ENCODE measurements around the gene PDGFA. TPM values are rescaled to one million over a fixed set of nuclear protein-coding genes. Genes with fewer than 3 reads are reported as not detected.
A peak's percentile ranks its signal among the peaks of the same experiment; 100 is the strongest.

PDGFA gene
- total and polyA plus RNA-seq, 4 donors = 25.5 to 76.8 (median 58.3) TPM

- peak in 1 of 6 donors; percentile 30 for DNase-seq (ENCODE audit: low read depth in 4 of 6, low spot score in 6 of 6)
- no peak overlapping the region for H3K4me3 ChIP-seq (ENCODE audit: low read depth, low read length)
- H3K27me3 ChIP-seq (ENCODE audit: control insufficient read depth, insufficient read depth, low read length) = no peaks in the 10 kb centered on the region
- H3K36me3 ChIP-seq (ENCODE audit: control insufficient read depth, insufficient read depth, low read length) = peaks cover 56% of the 10 kb centered on the region
- no peak overlapping the region for H3K27ac ChIP-seq (ENCODE audit: low read depth, low read length)
- H3K4me1 ChIP-seq (ENCODE audit: control insufficient read depth, insufficient read depth, low read length) = peaks cover 28% of the 10 kb centered on the region
- 76% methylated on average over 43 of the region's 44 CpGs for WGBS (ENCODE audit: insufficient coverage)
- no peaks in the 10 kb centered on the region for H3K9me3 ChIP-seq (ENCODE audit: control insufficient read depth, insufficient read depth, low read length)
Observed at GRCh38 chr7:561631-562373, 42.2 kb upstream of the PDGFA start.

GRCh38 chr7:560966-561630, 41.5 kb upstream of the PDGFA start:
- H3K9me3 ChIP-seq (ENCODE audit: control insufficient read depth, insufficient read depth, low read length) = no peaks in the 10 kb centered on the region
- peaks cover 32% of the 10 kb centered on the region for H3K4me1 ChIP-seq (ENCODE audit: control insufficient read depth, insufficient read depth, low read length)
- H3K27me3 ChIP-seq (ENCODE audit: control insufficient read depth, insufficient read depth, low read length) = no peaks in the 10 kb centered on the region
- 78% methylated on average over 21 of the region's 21 CpGs for WGBS (ENCODE audit: insufficient coverage)
- H3K36me3 ChIP-seq (ENCODE audit: control insufficient read depth, insufficient read depth, low read length) = peaks cover 62% of the 10 kb centered on the region
- H3K4me3 ChIP-seq (ENCODE audit: low read depth, low read length) = no peak overlapping the region
- no peak overlapping the region for H3K27ac ChIP-seq (ENCODE audit: low read depth, low read length)
- DNase-seq (ENCODE audit: low read depth in 4 of 6, low spot score in 6 of 6) = peak in 1 of 6 donors; percentile 17

- H3K36me3 ChIP-seq (ENCODE audit: control insufficient read depth, insufficient read depth, low read length) = peaks cover 71% of the 10 kb centered on the region
- DNase-seq (ENCODE audit: low read depth in 4 of 6, low spot score in 6 of 6) = no peak
- H3K27me3 ChIP-seq (ENCODE audit: control insufficient read depth, insufficient read depth, low read length) = no peaks in the 10 kb centered on the region
- WGBS (ENCODE audit: insufficient coverage) = 94% methylated on average over 14 of the region's 21 CpGs
- peaks cover 22% of the 10 kb centered on the region for H3K4me1 ChIP-seq (ENCODE audit: control insufficient read depth, insufficient read depth, low read length)
- no peak overlapping the region for H3K4me3 ChIP-seq (ENCODE audit: low read depth, low read length)
- H3K9me3 ChIP-seq (ENCODE audit: control insufficient read depth, insufficient read depth, low read length) = no peaks in the 10 kb centered on the region
- no peak overlapping the region for H3K27ac ChIP-seq (ENCODE audit: low read depth, low read length)
Observed at GRCh38 chr7:559396-559705, 39.7 kb upstream of the PDGFA start.

- DNase-seq (ENCODE audit: low read depth in 4 of 6, low spot score in 6 of 6) = no peak
- Histone ChIP-seq H3K9me3 (ENCODE audit: control insufficient read depth, insufficient read depth, low read length) (no peaks in the 10 kb centered on the region), H3K27me3 (ENCODE audit: control insufficient read depth, insufficient read depth, low read length) (no peaks in the 10 kb centered on the region), H3K27ac (ENCODE audit: low read depth, low read length) (no peak overlapping the region), H3K4me1 (ENCODE audit: control insufficient read depth, insufficient read depth, low read length) (peaks cover 12% of the 10 kb centered on the region), H3K36me3 (ENCODE audit: control insufficient read depth, insufficient read depth, low read length) (peaks cover 73% of the 10 kb centered on the region), H3K4me3 (ENCODE audit: low read depth, low read length) (no peak overlapping the region)
- 95% methylated on average over 10 of the region's 12 CpGs for WGBS (ENCODE audit: insufficient coverage)
Observed at GRCh38 chr7:557558-557881, 37.9 kb upstream of the PDGFA start.

GRCh38 chr7:556837-557557, 37.4 kb upstream of the PDGFA start:
- WGBS (ENCODE audit: insufficient coverage) = 90% methylated on average over 24 of the region's 32 CpGs
- no peak for DNase-seq (ENCODE audit: low read depth in 4 of 6, low spot score in 6 of 6)
- Histone ChIP-seq H3K36me3 (ENCODE audit: control insufficient read depth, insufficient read depth, low read length) (peaks cover 76% of the 10 kb centered on the region), H3K4me3 (ENCODE audit: low read depth, low read length) (no peak overlapping the region), H3K27ac (ENCODE audit: low read depth, low read length) (no peak overlapping the region), H3K4me1 (ENCODE audit: control insufficient read depth, insufficient read depth, low read length) (peaks cover 12% of the 10 kb centered on the region), H3K27me3 (ENCODE audit: control insufficient read depth, insufficient read depth, low read length) (no peaks in the 10 kb centered on the region), H3K9me3 (ENCODE audit: control insufficient read depth, insufficient read depth, low read length) (no peaks in the 10 kb centered on the region)

GRCh38 chr7:556291-556826, 36.7 kb upstream of the PDGFA start:
- Histone ChIP-seq H3K9me3 (ENCODE audit: control insufficient read depth, insufficient read depth, low read length) (no peaks in the 10 kb centered on the region), H3K4me3 (ENCODE audit: low read depth, low read length) (no peak overlapping the region), H3K36me3 (ENCODE audit: control insufficient read depth, insufficient read depth, low read length) (peaks cover 72% of the 10 kb centered on the region), H3K4me1 (ENCODE audit: control insufficient read depth, insufficient read depth, low read length) (peaks cover 5% of the 10 kb centered on the region), H3K27me3 (ENCODE audit: control insufficient read depth, insufficient read depth, low read length) (no peaks in the 10 kb centered on the region), H3K27ac (ENCODE audit: low read depth, low read length) (no peak overlapping the region)
- no peak for DNase-seq (ENCODE audit: low read depth in 4 of 6, low spot score in 6 of 6)
- 34% methylated on average over 24 of the region's 30 CpGs for WGBS (ENCODE audit: insufficient coverage)

GRCh38 chr7:555551-556160, 36.0 kb upstream of the PDGFA start:
- H3K9me3 ChIP-seq (ENCODE audit: control insufficient read depth, insufficient read depth, low read length) = no peaks in the 10 kb centered on the region
- no peak overlapping the region for H3K4me3 ChIP-seq (ENCODE audit: low read depth, low read length)
- peaks cover 4% of the 10 kb centered on the region for H3K4me1 ChIP-seq (ENCODE audit: control insufficient read depth, insufficient read depth, low read length)
- no peak for DNase-seq (ENCODE audit: low read depth in 4 of 6, low spot score in 6 of 6)
- WGBS (ENCODE audit: insufficient coverage) = 97% methylated on average over 17 of the region's 18 CpGs
- H3K36me3 ChIP-seq (ENCODE audit: control insufficient read depth, insufficient read depth, low read length) = peaks cover 74% of the 10 kb centered on the region
- H3K27me3 ChIP-seq (ENCODE audit: control insufficient read depth, insufficient read depth, low read length) = no peaks in the 10 kb centered on the region
- no peak overlapping the region for H3K27ac ChIP-seq (ENCODE audit: low read depth, low read length)

GRCh38 chr7:553636-554111, 34.0 kb upstream of the PDGFA start:
- no peaks in the 10 kb centered on the region for H3K9me3 ChIP-seq (ENCODE audit: control insufficient read depth, insufficient read depth, low read length)
- H3K27ac ChIP-seq (ENCODE audit: low read depth, low read length) = no peak overlapping the region
- 79% methylated on average over 16 of the region's 18 CpGs for WGBS (ENCODE audit: insufficient coverage)
- peaks cover 80% of the 10 kb centered on the region for H3K36me3 ChIP-seq (ENCODE audit: control insufficient read depth, insufficient read depth, low read length)
- H3K4me3 ChIP-seq (ENCODE audit: low read depth, low read length) = no peak overlapping the region
- no peak for DNase-seq (ENCODE audit: low read depth in 4 of 6, low spot score in 6 of 6)
- peaks cover 4% of the 10 kb centered on the region for H3K4me1 ChIP-seq (ENCODE audit: control insufficient read depth, insufficient read depth, low read length)
- no peaks in the 10 kb centered on the region for H3K27me3 ChIP-seq (ENCODE audit: control insufficient read depth, insufficient read depth, low read length)

GRCh38 chr7:552868-553635, 33.4 kb upstream of the PDGFA start:
- Histone ChIP-seq H3K27ac (ENCODE audit: low read depth, low read length) (no peak overlapping the region), H3K4me3 (ENCODE audit: low read depth, low read length) (no peak overlapping the region), H3K27me3 (ENCODE audit: control insufficient read depth, insufficient read depth, low read length) (no peaks in the 10 kb centered on the region), H3K4me1 (ENCODE audit: control insufficient read depth, insufficient read depth, low read length) (peaks cover 4% of the 10 kb centered on the region), H3K36me3 (ENCODE audit: control insufficient read depth, insufficient read depth, low read length) (peaks cover 83% of the 10 kb centered on the region), H3K9me3 (ENCODE audit: control insufficient read depth, insufficient read depth, low read length) (no peaks in the 10 kb centered on the region)
- 76% methylated on average over 42 of the region's 44 CpGs for WGBS (ENCODE audit: insufficient coverage)
- DNase-seq (ENCODE audit: low read depth in 4 of 6, low spot score in 6 of 6) = no peak

All from spinal cord (tissue), 10 donors.